Activated CD4-positive, alpha-beta T cell treated with anti-CD3 and anti-CD28 coated beads, Interleukin-2, amount 10 ng/mL, durations not matched to agents 7 days and 5 days (primary cell): ENCODE data around the gene EFL1. TPM values are rescaled to one million over a fixed set of nuclear protein-coding genes. Genes with fewer than 3 reads are reported as not detected.

Experiments
- CTCF ChIA-PET: fragments of 350-600 bp; sonication (Branson Sonifier 250); formaldehyde crosslinking; loops from one replicate; lab custom pipeline; 2021; ENCODE audit warnings: antibody characterized with exemption; lab: Charles Lee
- POLR2A ChIA-PET: fragments of 350-600 bp; sonication (Branson Sonifier 250); formaldehyde crosslinking; loops from one replicate; lab custom pipeline; 2021; ENCODE audit warnings: antibody characterized with exemption; lab: Charles Lee
- DNase-seq: peaks from one replicate; pipeline ENCODE4 v3.0.0-alpha.2; 2020
- H3K27ac Mint-ChIP-seq: one replicate; pipeline ENCODE4 v1.8.0; 2021; ENCODE audit warnings: mild to moderate bottlenecking, moderate library complexity, mixed read lengths
- H3K27me3 Mint-ChIP-seq: one replicate; pipeline ENCODE4 v1.8.0; 2021; ENCODE audit warnings: mixed read lengths
- H3K36me3 Mint-ChIP-seq: one replicate; pipeline ENCODE4 v1.8.0; 2021; ENCODE audit warnings: low read depth, mixed read lengths
- H3K4me1 Mint-ChIP-seq: one replicate; pipeline ENCODE4 v1.8.0; 2021; ENCODE audit warnings: mixed read lengths
- H3K4me3 Mint-ChIP-seq: one replicate; pipeline ENCODE4 v1.8.0; 2021; ENCODE audit warnings: mild to moderate bottlenecking, moderate library complexity, mixed read lengths
- H3K9me3 Mint-ChIP-seq: one replicate; pipeline ENCODE4 v1.8.0; 2021; ENCODE audit warnings: mixed read lengths
- total RNA-seq, 2 experiments: library from RNA; stranded (reverse); gene quantifications; one replicate each; pipeline ENCODE4 v1.2.3, GENCODE V29; 2021

Gene EFL1
- total RNA-seq, 2 experiments from 2014 or later, result 28.4 to 31.6 TPM

DNA sequence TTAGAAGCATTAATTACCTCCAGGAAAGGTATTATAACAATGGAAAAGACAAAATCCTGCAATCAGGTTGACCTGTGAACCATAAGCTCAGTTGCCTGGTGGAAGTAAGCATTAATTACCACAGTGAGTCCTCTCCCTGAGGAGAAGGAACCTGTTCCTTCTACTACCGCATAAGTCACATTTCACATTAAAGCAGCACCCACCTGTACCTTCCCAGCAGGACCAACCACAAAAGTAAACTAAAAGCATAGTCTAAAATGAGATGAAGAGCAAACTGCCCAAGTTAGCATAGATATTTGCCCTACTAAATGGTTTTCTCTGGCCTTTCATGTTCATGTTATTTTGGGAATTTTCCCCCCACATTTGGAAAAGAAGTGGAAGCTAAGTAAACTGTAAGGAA lies 78.2 kb downstream of the EFL1 start:
- Mint-ChIP-seq H3K4me3 (no peak overlapping the region), H3K9me3 (no peaks in the 10 kb centered on the region), H3K27ac (no peak overlapping the region), H3K27me3 (no peaks in the 10 kb centered on the region), H3K4me1 (no peaks in the 10 kb centered on the region), H3K36me3 (peaks cover 1% of the 10 kb centered on the region)
- CTCF ChIA-PET, result no interaction called here
- POLR2A ChIA-PET, result no interaction called here
- DNase-seq, result no peak

- ChIA-PET CTCF (no interaction called here), POLR2A (interaction anchor here (0.6 kb wide), 1 partner anchor 8 kb away, joined by 3 read pairs; no protein-coding TSS in a partner anchor)
- H3K4me3 Mint-ChIP-seq, result no peak overlapping the region
- H3K27me3 Mint-ChIP-seq, result no peaks in the 10 kb centered on the region
- H3K36me3 Mint-ChIP-seq, result peaks cover 1% of the 10 kb centered on the region
- H3K27ac Mint-ChIP-seq, result no peak overlapping the region
- H3K4me1 Mint-ChIP-seq, result no peaks in the 10 kb centered on the region
- H3K9me3 Mint-ChIP-seq, result no peaks in the 10 kb centered on the region
- DNase-seq, result no peak
Measured at GRCh38 chr15:82183121-82184031, 79.2 kb downstream of the EFL1 start.

DNA sequence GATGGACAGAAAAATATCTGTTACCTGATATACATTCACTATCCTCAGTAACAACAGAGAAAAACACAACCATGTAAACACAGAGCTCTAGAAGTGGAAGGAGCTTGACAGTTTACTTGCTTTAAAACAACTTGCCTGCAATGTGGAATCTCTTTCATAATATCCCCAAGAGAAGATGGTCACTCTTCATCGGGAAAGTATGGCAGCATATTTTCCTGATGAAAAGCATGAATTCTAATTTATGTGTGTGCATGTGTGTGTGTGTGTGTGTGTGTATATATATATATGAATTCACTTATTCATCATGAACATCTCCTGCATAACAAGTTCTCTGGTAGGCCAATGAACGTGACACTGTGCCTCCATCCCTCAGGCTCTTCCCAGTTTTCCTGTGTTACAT lies 81.2 kb downstream of the EFL1 start:
- H3K4me1 Mint-ChIP-seq, result no peaks in the 10 kb centered on the region
- no peaks in the 10 kb centered on the region for H3K9me3 Mint-ChIP-seq
- ChIA-PET CTCF (no interaction called here), POLR2A (no interaction called here)
- peaks cover 1% of the 10 kb centered on the region for H3K36me3 Mint-ChIP-seq
- no peaks in the 10 kb centered on the region for H3K27me3 Mint-ChIP-seq
- H3K4me3 Mint-ChIP-seq, result no peak overlapping the region
- H3K27ac Mint-ChIP-seq, result no peak overlapping the region
- DNase-seq, result no peak

- H3K9me3 Mint-ChIP-seq, result no peaks in the 10 kb centered on the region
- peaks cover 1% of the 10 kb centered on the region for H3K36me3 Mint-ChIP-seq
- no peaks in the 10 kb centered on the region for H3K27me3 Mint-ChIP-seq
- H3K4me1 Mint-ChIP-seq, result no peaks in the 10 kb centered on the region
- no peak overlapping the region for H3K4me3 Mint-ChIP-seq
- DNase-seq, result no peak
- CTCF ChIA-PET, result no interaction called here
- POLR2A ChIA-PET, result no interaction called here
- no peak overlapping the region for H3K27ac Mint-ChIP-seq
Measured at GRCh38 chr15:82178061-82178460, 84.5 kb downstream of the EFL1 start.

DNA sequence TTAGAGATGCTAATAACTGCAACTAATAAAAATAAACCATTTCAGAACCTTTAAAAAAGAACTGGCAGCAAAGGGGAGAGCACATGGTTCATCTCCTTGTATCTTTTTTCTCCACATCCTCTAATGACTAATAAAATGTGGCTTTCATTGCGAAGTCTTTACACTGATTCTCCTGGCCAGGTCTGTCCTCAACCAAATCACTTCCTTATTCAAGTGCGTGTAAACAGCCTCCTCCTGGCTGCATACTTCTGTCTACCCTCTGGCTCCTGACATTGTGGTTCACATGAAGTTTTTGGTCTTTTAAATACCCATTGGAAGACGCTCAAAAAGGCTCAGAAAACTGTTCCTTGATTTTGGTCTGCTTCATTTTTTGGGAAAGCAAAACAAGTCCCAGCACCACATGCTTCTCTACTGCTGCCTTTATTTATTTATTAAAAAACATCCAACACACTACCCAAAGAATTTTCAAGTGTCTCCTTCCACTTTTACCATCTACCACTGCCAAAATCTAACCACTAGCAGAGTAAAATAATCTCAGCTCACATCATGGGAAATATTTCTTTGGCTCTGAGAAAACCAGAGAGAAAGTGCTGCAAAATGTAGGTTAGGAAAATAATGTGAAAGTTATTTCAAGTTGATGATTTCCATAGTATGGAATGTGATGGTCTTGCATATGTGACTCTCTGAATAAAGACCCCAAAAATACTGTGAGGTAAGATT lies 85.1 kb downstream of the EFL1 start:
- no peaks in the 10 kb centered on the region for H3K4me1 Mint-ChIP-seq
- H3K27me3 Mint-ChIP-seq, result no peaks in the 10 kb centered on the region
- ChIA-PET POLR2A (no interaction called here), CTCF (no interaction called here)
- H3K4me3 Mint-ChIP-seq, result no peak overlapping the region
- H3K27ac Mint-ChIP-seq, result no peak overlapping the region
- H3K9me3 Mint-ChIP-seq, result no peaks in the 10 kb centered on the region
- no peak for DNase-seq
- H3K36me3 Mint-ChIP-seq, result peaks cover 1% of the 10 kb centered on the region

- POLR2A ChIA-PET, result no interaction called here
- H3K9me3 Mint-ChIP-seq, result no peaks in the 10 kb centered on the region
- H3K4me3 Mint-ChIP-seq, result no peak overlapping the region
- no peak for DNase-seq
- H3K27ac Mint-ChIP-seq, result no peak overlapping the region
- CTCF ChIA-PET, result no interaction called here
- H3K4me1 Mint-ChIP-seq, result no peaks in the 10 kb centered on the region
- no peaks in the 10 kb centered on the region for H3K27me3 Mint-ChIP-seq
- peaks cover 1% of the 10 kb centered on the region for H3K36me3 Mint-ChIP-seq
Measured at GRCh38 chr15:82176542-82176941, 86.0 kb downstream of the EFL1 start.

DNA sequence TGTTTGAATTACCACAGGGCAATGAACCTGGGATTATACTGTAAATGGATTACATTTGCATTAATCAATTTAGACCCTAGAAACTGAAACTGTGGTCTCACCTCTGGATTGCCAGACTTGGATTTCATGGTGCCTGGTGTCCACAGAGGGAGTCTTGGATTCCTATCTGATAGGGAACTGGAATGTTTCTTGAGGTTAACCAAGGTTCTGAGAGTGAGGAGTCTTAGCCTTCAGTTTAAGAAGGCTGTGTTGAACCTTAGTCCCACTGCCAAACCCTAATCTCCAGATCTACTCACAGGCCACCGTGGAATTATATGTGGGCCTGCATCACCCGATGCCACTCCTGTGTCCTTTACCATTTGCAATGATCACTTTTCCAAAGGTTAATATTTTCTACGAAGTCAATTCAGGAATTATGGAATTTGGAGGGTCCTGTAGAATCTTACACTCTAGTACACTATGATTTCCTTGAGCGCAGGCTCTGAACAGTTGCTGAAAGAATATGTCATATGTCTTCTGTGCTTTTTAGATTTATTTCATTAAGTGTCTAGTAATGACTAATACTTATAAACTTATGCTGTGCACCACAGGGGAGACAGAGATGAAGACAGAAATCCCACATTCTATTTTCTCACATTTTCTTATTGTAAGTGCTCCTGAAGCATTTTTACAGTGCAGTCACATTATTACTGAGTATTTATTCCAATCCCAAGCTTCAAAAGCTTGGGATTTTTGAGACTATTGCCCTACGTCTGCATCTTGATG lies 87.9 kb downstream of the EFL1 start:
- H3K4me3 Mint-ChIP-seq, result no peak overlapping the region

DNA sequence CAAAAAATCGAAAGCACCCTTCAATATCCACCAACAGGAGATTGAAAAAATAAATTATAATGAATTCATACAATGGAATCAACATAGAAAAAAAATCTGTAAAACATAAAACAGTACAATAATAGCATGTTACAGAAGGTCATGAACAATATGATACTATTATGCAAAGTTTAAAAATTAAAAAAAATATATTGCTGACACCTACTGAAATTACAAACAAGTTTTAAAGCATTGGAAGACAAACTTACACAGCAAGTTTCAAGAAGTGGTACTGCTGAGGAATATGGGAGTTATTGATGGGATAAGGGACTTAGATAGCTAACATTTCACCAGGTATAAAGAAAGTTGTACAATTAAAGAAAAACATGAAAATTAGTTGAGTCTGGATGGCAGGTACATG lies 89.4 kb downstream of the EFL1 start:
- Mint-ChIP-seq H3K27ac (no peak overlapping the region), H3K4me3 (no peak overlapping the region), H3K36me3 (peaks cover 11% of the 10 kb centered on the region), H3K4me1 (peaks cover 13% of the 10 kb centered on the region), H3K27me3 (no peaks in the 10 kb centered on the region), H3K9me3 (no peaks in the 10 kb centered on the region)
- DNase-seq, result no peak
- ChIA-PET POLR2A (no interaction called here), CTCF (no interaction called here)

More for the DNA sequence above, 87.9 kb downstream of the EFL1 start:
- Mint-ChIP-seq H3K4me1 (peaks cover 2% of the 10 kb centered on the region), H3K27me3 (no peaks in the 10 kb centered on the region), H3K36me3 (peaks cover 2% of the 10 kb centered on the region), H3K9me3 (no peaks in the 10 kb centered on the region), H3K27ac (no peak overlapping the region)
- ChIA-PET CTCF (no interaction called here), POLR2A (no interaction called here)
- no peak for DNase-seq

GRCh38 chr15:82172506-82172905 lies 90.0 kb downstream of the EFL1 start:
- DNase-seq, result no peak
- H3K9me3 Mint-ChIP-seq, result no peaks in the 10 kb centered on the region
- no peaks in the 10 kb centered on the region for H3K27me3 Mint-ChIP-seq
- no peak overlapping the region for H3K4me3 Mint-ChIP-seq
- H3K27ac Mint-ChIP-seq, result no peak overlapping the region
- H3K36me3 Mint-ChIP-seq, result peaks cover 11% of the 10 kb centered on the region
- ChIA-PET POLR2A (no interaction called here), CTCF (no interaction called here)
- peaks cover 13% of the 10 kb centered on the region for H3K4me1 Mint-ChIP-seq

- CTCF ChIA-PET, result no interaction called here
- Mint-ChIP-seq H3K4me3 (no peak overlapping the region), H3K27me3 (no peaks in the 10 kb centered on the region), H3K4me1 (peaks cover 27% of the 10 kb centered on the region), H3K27ac (no peak overlapping the region), H3K9me3 (no peaks in the 10 kb centered on the region), H3K36me3 (peaks cover 11% of the 10 kb centered on the region)
- DNase-seq, result no peak
- POLR2A ChIA-PET, result no interaction called here
Measured at GRCh38 chr15:82168757-82169156, 93.8 kb downstream of the EFL1 start.

- Mint-ChIP-seq H3K9me3 (no peaks in the 10 kb centered on the region), H3K27me3 (no peaks in the 10 kb centered on the region), H3K4me1 (peaks cover 27% of the 10 kb centered on the region), H3K27ac (no peak overlapping the region), H3K4me3 (no peak overlapping the region), H3K36me3 (peaks cover 11% of the 10 kb centered on the region)
- ChIA-PET CTCF (no interaction called here), POLR2A (interaction anchor here (0.6 kb wide), 1 partner anchor 673 kb away, joined by 4 read pairs; no protein-coding TSS in a partner anchor)
- no peak for DNase-seq
Measured at GRCh38 chr15:82168296-82168695, 94.2 kb downstream of the EFL1 start.

- Mint-ChIP-seq H3K36me3 (peaks cover 21% of the 10 kb centered on the region), H3K27me3 (no peaks in the 10 kb centered on the region), H3K4me3 (no peak overlapping the region), H3K27ac (no peak overlapping the region), H3K9me3 (no peaks in the 10 kb centered on the region), H3K4me1 (peaks cover 27% of the 10 kb centered on the region)
- no peak for DNase-seq
- ChIA-PET POLR2A (no interaction called here), CTCF (interaction anchor here (1.4 kb wide), 1 partner anchor 10 kb away, joined by 3 read pairs; no protein-coding TSS in a partner anchor)
Measured at GRCh38 chr15:82165948-82166376, 96.6 kb downstream of the EFL1 start.
